SK-N-SH treated with all-trans-retinoic acid at 6 μM for 48 hours (cell line): Measurements from ENCODE around the gene CCT6A.
A peak's percentile ranks its signal among the peaks of the same experiment; 100 is the strongest.
"Not testable (repeated sequence)": the region's sequence is repeated elsewhere in the genome, so short reads cannot be mapped to it uniquely, and the experiment has no call there.

ENCODE experiments used
- ATAC-seq: fragments of 200-7000 bp; cut with Tn5 transposase; 3 replicates; pipeline ENCODE4 v1.9.1; 2020; ENCODE audit warnings: mild to moderate bottlenecking, moderate library complexity
- BACH2 ChIP-seq: fragments of 250-450 bp; sonication (Bioruptor Pico); IDR thresholded peaks from 2 replicates; pipeline ENCODE4 v1.9.0; 2021; ENCODE audit warnings: mild to moderate bottlenecking, borderline replicate concordance
- ESRRG ChIP-seq: fragments of 250-450 bp; sonication (Bioruptor Pico); IDR thresholded peaks from 2 replicates; pipeline ENCODE4 v1.6.1; 2021; ENCODE audit warnings: mild to moderate bottlenecking
- GLIS3 ChIP-seq: fragments of 250-450 bp; sonication (Bioruptor Pico); IDR thresholded peaks from 2 replicates; pipeline ENCODE4 v1.5.0; 2020; ENCODE audit warnings: mild to moderate bottlenecking, moderate library complexity
- ISL1 ChIP-seq: fragments of 250-450 bp; sonication (Bioruptor Pico); IDR thresholded peaks from 2 replicates; pipeline ENCODE4 v2.1.2; 2022; ENCODE audit warnings: mild to moderate bottlenecking, moderate library complexity
- OSR1 ChIP-seq: fragments of 250-450 bp; sonication (Bioruptor Pico); IDR thresholded peaks from 2 replicates; pipeline ENCODE4 v1.8.0; 2022; ENCODE audit warnings: moderate library complexity, mild to moderate bottlenecking, inconsistent platforms
- PPARA ChIP-seq: fragments of 250-450 bp; sonication (Bioruptor Pico); IDR thresholded peaks from 2 replicates; pipeline ENCODE4 v1.5.0; 2020; ENCODE audit warnings: mild to moderate bottlenecking, borderline replicate concordance
- RARB ChIP-seq: fragments of 250-450 bp; sonication (Bioruptor Pico); IDR thresholded peaks from 2 replicates; pipeline ENCODE4 v1.8.0; 2021; ENCODE audit warnings: mild to moderate bottlenecking, moderate library complexity
- SNAI2 ChIP-seq: fragments of 250-450 bp; sonication (Bioruptor Pico); IDR thresholded peaks from 2 replicates; pipeline ENCODE4 v1.5.0; 2020; ENCODE audit warnings: mild to moderate bottlenecking, moderate library complexity
- TCF4 ChIP-seq: fragments of 250-450 bp; sonication (Bioruptor Pico); IDR thresholded peaks from 2 replicates; pipeline ENCODE4 v1.8.0; 2021; ENCODE audit warnings: mild to moderate bottlenecking, moderate library complexity, borderline replicate concordance
- TOX ChIP-seq: fragments of 250-450 bp; sonication (Bioruptor Pico); IDR thresholded peaks from 2 replicates; pipeline ENCODE4 v1.8.0; 2021; ENCODE audit warnings: mild to moderate bottlenecking, moderate library complexity, borderline replicate concordance
- ZC3H10 ChIP-seq: fragments of 250-450 bp; sonication (Bioruptor Pico); IDR thresholded peaks from 2 replicates; pipeline ENCODE4 v1.5.1; 2021; ENCODE audit warnings: mild to moderate bottlenecking, moderate library complexity
- ZFP3 ChIP-seq: fragments of 250-450 bp; sonication (Bioruptor Pico); IDR thresholded peaks from 2 replicates; pipeline ENCODE4 v1.5.0; 2020; ENCODE audit warnings: mild to moderate bottlenecking, moderate library complexity
- ZNF70 ChIP-seq: fragments of 450-650 bp; formaldehyde crosslinking; IDR thresholded peaks from 2 replicates; pipeline ENCODE4 v1.5.0; 2020; ENCODE audit warnings: mild to moderate bottlenecking, moderate library complexity
- ZNF8 ChIP-seq: fragments of 450-650 bp; formaldehyde crosslinking; IDR thresholded peaks from 2 replicates; pipeline ENCODE4 v1.5.0; 2020; ENCODE audit warnings: mild to moderate bottlenecking, moderate library complexity
- TF ChIP-seq, protein P1 (sequence below): fragments of 250-450 bp; sonication (Bioruptor Pico); IDR thresholded peaks from 2 replicates; pipeline ENCODE4 v1.5.0; 2020; ENCODE audit warnings: mild to moderate bottlenecking, moderate library complexity
- TF ChIP-seq, protein P2 (sequence below): fragments of 250-450 bp; sonication (Bioruptor Pico); IDR thresholded peaks from 2 replicates; pipeline ENCODE4 v1.8.0; 2021; ENCODE audit warnings: low read depth, mild to moderate bottlenecking, moderate library complexity, borderline replicate concordance
- TF ChIP-seq, protein P3 (sequence below): fragments of 250-450 bp; sonication (Bioruptor Pico); IDR thresholded peaks from 2 replicates; pipeline ENCODE4 v1.5.1; 2021; ENCODE audit warnings: mild to moderate bottlenecking, moderate library complexity

The CCT6A gene

DNA sequence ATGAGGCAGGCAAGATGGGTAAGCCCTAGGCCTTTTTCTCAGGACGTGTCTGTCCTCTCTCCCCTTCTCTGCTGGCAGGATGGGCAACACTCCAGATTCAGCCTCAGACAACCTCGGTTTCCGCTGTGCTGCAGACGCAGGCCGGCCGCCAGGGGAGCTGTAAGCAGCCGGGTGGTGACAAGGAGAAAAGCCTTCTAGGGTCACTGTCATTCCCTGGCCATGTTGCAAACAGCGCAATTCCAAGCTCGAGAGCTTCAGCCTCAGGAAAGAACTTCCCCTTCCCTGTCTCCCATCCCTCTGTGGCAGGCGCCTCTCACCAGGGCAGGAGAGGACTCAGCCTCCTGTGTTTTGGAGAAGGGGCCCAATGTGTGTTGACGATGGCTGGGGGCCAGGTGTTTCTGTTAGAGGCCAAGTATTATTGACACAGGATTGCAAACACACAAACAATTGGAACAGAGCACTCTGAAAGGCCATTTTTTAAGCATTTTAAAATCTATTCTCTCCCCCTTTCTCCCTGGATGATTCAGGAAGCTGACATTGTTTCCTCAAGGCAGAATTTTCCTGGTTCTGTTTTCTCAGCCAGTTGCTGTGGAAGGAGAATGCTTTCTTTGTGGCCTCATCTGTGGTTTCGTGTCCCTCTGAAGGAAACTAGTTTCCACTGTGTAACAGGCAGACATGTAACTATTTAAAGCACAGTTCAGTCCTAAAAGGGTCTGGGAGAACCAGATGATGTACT is 28.1 kb downstream of the CCT6A start:
- peak; percentile 82 for ATAC-seq
- TF ChIP-seq TCF4 (CRISPR knock-in tag) (peak; percentile 39; the same call in 1 of the 2 replicates), ESRRG (CRISPR knock-in tag) (no peak), ZFP3 (CRISPR knock-in tag) (no peak)
- TF ChIP-seq, protein P1, sequence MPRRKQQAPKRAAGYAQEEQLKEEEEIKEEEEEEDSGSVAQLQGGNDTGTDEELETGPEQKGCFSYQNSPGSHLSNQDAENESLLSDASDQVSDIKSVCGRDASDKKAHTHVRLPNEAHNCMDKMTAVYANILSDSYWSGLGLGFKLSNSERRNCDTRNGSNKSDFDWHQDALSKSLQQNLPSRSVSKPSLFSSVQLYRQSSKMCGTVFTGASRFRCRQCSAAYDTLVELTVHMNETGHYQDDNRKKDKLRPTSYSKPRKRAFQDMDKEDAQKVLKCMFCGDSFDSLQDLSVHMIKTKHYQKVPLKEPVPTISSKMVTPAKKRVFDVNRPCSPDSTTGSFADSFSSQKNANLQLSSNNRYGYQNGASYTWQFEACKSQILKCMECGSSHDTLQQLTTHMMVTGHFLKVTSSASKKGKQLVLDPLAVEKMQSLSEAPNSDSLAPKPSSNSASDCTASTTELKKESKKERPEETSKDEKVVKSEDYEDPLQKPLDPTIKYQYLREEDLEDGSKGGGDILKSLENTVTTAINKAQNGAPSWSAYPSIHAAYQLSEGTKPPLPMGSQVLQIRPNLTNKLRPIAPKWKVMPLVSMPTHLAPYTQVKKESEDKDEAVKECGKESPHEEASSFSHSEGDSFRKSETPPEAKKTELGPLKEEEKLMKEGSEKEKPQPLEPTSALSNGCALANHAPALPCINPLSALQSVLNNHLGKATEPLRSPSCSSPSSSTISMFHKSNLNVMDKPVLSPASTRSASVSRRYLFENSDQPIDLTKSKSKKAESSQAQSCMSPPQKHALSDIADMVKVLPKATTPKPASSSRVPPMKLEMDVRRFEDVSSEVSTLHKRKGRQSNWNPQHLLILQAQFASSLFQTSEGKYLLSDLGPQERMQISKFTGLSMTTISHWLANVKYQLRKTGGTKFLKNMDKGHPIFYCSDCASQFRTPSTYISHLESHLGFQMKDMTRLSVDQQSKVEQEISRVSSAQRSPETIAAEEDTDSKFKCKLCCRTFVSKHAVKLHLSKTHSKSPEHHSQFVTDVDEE (CRISPR knock-in tag), result peak; percentile 75; the same call in 1 of the 2 replicates
- TF ChIP-seq, protein P2, sequence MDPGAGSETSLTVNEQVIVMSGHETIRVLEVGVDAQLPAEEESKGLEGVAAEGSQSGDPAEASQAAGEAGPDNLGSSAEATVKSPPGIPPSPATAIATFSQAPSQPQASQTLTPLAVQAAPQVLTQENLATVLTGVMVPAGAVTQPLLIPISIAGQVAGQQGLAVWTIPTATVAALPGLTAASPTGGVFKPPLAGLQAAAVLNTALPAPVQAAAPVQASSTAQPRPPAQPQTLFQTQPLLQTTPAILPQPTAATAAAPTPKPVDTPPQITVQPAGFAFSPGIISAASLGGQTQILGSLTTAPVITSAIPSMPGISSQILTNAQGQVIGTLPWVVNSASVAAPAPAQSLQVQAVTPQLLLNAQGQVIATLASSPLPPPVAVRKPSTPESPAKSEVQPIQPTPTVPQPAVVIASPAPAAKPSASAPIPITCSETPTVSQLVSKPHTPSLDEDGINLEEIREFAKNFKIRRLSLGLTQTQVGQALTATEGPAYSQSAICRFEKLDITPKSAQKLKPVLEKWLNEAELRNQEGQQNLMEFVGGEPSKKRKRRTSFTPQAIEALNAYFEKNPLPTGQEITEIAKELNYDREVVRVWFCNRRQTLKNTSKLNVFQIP (CRISPR knock-in tag), result no peak

DNA sequence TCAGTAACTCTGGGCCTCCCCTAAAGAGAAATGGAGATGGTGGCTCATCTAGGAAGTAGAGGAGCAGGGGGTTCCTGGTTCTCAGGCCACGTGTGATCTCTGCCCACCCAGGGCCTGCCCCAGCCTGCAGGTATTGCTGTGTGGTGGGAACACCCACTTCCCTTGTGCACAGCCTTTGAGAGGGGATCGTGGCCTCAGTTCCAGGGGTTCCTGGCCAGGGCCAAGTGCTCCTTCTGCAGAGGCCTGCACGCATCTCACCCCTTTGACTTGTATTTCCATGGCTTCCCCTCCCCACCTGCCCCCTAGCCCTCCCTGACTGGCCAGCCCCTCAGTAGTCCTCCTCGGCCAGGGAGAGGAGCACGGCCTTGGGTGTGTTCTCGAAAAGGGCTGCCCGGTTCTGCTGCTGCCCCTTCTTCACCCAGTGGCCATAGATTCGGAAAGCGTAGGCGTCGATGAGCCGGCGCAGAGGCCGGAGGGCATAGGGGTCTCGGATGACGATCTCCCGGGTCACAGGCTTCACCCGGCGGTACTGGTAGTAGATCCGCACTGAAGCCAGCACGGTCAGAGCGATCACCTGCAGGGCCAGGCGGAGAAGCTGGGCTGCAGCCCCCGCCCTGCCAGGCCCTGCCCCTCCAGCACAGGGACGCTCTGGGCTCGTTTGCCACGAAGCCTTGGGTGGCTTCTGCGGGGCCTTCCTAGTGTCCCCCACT is 29.3 kb downstream of the CCT6A start:
- ATAC-seq, result not testable (repeated sequence)

DNA sequence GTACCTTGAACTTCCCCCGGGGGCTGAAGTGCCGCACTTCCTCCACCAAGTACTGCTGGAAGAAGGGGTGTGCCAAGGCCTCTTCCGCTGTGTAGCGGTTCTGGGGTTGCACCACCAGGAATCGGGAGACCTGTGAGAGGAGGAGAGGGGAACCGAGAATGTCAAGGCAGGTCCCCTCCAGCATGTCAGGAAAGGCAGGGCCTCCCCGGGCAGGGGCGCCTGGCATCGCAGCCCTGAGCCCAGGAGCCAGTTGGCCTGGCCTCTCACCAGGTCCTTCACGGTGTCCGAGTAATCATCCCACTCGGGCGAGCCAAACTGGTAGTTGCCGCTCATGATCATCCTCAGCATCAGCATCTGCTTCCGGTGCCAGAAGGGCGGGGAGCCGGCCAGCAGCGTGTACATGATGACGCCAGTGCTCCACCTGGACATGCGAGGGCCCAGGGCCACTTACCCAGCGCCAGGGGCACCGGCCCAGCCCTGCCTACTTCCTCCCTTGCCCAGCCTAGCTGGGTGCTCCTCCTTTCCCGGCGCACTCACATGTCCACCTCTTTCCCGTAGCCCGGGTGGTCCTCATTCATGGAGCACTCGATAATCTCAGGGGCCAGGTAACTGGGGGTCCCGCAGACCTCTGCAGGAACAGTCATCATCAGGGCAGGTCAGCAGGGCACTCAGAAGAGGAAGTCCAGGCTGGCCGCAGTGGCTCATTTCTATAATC is 30.2 kb downstream of the CCT6A start:
- ATAC-seq, result no peak

DNA sequence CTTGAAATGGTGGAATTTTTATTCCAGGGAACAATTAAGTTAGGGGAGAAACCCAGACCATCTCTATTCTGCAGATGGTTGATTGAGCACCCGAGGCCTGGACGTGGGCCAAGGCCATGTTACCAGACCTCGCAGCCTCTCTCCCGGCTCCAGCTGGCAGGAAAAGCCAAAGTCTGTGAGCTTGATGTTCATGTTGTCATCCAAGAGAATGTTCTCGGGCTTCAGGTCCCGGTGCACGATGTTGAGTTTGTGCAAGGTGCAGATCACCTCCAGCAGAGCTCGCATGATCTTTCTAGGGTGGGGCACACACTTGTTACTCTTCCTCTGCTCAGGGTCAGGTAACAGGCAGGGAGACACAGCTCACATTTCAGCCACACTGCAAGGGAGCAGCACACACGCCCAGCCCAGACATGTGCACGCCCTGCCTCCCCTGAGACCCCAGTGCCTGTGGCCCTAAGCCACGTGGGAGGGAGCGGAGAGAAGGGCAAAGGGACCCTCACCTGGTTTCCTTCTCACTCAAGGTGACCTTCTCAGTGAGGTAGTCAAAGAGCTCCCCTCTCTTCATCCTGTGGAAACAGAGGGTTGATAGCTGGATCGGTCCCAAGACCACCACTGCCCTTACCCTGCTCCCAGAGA is 31.7 kb downstream of the CCT6A start:
- TF ChIP-seq SNAI2 (CRISPR knock-in tag), result peak; percentile 39; the same call in 1 of the 2 replicates
- peak; percentile 47 for TF ChIP-seq ISL1 (CRISPR knock-in tag)
- no peak for TF ChIP-seq ZNF8 (CRISPR knock-in tag)
- TF ChIP-seq ZNF70 (CRISPR knock-in tag), result peak; percentile 22; the same call in 1 of the 2 replicates
- TF ChIP-seq TCF4 (CRISPR knock-in tag), result peak; percentile 83
- no peak for TF ChIP-seq RARB (CRISPR knock-in tag)
- no peak for TF ChIP-seq ESRRG (CRISPR knock-in tag)
- peak; percentile 55 for ATAC-seq

More for the DNA sequence above, 30.2 kb downstream of the CCT6A start:
- TF ChIP-seq TOX (CRISPR knock-in tag), result no peak
- TF ChIP-seq, protein P2 (CRISPR knock-in tag), result no peak

DNA sequence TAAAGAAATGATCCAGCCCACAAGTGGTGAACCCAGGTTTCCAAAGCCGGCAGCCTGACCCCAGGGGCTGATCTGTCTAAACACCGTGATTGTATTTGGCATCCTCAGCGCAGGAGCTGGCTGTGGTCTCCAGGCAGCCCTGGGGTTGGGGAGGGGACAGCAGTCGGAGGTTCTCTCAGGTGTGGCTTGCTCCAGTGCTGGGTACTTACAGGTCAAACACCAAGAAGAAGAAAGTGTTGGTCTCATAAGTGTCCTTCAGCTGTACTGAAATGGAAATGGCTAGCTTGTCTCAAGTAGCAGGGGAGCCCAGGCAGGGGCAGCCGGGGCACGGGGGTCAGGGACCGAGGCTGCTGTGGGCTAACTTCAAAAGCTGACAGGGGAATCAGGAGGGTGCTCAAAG is 35.2 kb downstream of the CCT6A start:
- TF ChIP-seq ZC3H10 (CRISPR knock-in tag) (no peak), SNAI2 (CRISPR knock-in tag) (no peak), PPARA (CRISPR knock-in tag) (no peak), OSR1 (CRISPR knock-in tag) (no peak), ZFP3 (CRISPR knock-in tag) (no peak), GLIS3 (CRISPR knock-in tag) (no peak), ZNF70 (CRISPR knock-in tag) (no peak), BACH2 (CRISPR knock-in tag) (no peak)
- TF ChIP-seq, protein P2 (CRISPR knock-in tag), result no peak
- TF ChIP-seq, protein P1 (CRISPR knock-in tag), result no peak
- TF ChIP-seq, protein P3, sequence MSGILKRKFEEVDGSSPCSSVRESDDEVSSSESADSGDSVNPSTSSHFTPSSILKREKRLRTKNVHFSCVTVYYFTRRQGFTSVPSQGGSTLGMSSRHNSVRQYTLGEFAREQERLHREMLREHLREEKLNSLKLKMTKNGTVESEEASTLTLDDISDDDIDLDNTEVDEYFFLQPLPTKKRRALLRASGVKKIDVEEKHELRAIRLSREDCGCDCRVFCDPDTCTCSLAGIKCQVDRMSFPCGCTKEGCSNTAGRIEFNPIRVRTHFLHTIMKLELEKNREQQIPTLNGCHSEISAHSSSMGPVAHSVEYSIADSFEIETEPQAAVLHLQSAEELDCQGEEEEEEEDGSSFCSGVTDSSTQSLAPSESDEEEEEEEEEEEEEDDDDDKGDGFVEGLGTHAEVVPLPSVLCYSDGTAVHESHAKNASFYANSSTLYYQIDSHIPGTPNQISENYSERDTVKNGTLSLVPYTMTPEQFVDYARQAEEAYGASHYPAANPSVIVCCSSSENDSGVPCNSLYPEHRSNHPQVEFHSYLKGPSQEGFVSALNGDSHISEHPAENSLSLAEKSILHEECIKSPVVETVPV (CRISPR knock-in tag), result no peak
- no peak for ATAC-seq
